Sigmoid colon (tissue), 4 donors: ENCODE results near the gene SLBP.
"Not testable (repeated sequence)": the region's sequence is repeated elsewhere in the genome, so short reads cannot be mapped to it uniquely, and the experiment has no call there.

Source experiments
- EP300 ChIP-seq, 4 donors: sonication (generic); formaldehyde crosslinking; IDR thresholded peaks; one replicate each; pipeline ENCODE4 v1.6.1; 2017; ENCODE audit warnings: antibody characterized with exemption in 4 of 4
- POLR2A ChIP-seq, 2 donors: fragments of 450-650 bp; IDR thresholded peaks; one replicate each; pipeline ENCODE4 v1.6.1; 2016; ENCODE audit warnings: antibody characterized with exemption in 2 of 2, mild to moderate bottlenecking in 2 of 2, moderate library complexity in 2 of 2
- POLR2AphosphoS5 ChIP-seq, 4 donors: sonication (generic); formaldehyde crosslinking; IDR thresholded peaks; one replicate each; pipeline ENCODE4 v1.6.1; 2017; ENCODE audit warnings: antibody characterized with exemption in 4 of 4
- TF ChIP-seq, protein P1 (sequence below), 4 experiments: fragments of 450-650 bp in 3 of 4; fragments of 200-600 bp in 1 of 4; IDR thresholded peaks; one replicate each; pipeline ENCODE4 v1.5.1; 2016 to 2019; ENCODE audit warnings: antibody characterized with exemption in 4 of 4, mild to moderate bottlenecking in 3 of 4, moderate library complexity in 2 of 4

DNA sequence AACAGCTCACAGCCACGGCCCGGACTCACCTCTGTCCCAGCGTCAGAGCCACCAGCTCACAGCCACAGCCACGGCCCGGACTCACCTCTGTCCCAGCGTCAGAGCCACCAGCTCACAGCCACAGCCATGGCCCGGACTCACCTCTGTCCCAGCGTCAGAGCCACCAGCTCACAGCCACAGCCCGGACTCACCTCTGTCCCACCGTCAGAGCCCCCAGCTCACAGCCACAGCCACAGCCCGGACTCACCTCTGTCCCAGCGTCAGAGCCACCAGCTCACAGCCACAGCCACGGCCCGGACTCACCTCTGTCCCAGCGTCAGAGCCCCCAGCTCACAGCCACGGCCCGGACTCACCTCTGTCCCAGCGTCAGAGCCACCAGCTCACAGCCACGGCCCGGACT, 41.1 kb downstream of the SLBP start:
- TF ChIP-seq, protein P1, sequence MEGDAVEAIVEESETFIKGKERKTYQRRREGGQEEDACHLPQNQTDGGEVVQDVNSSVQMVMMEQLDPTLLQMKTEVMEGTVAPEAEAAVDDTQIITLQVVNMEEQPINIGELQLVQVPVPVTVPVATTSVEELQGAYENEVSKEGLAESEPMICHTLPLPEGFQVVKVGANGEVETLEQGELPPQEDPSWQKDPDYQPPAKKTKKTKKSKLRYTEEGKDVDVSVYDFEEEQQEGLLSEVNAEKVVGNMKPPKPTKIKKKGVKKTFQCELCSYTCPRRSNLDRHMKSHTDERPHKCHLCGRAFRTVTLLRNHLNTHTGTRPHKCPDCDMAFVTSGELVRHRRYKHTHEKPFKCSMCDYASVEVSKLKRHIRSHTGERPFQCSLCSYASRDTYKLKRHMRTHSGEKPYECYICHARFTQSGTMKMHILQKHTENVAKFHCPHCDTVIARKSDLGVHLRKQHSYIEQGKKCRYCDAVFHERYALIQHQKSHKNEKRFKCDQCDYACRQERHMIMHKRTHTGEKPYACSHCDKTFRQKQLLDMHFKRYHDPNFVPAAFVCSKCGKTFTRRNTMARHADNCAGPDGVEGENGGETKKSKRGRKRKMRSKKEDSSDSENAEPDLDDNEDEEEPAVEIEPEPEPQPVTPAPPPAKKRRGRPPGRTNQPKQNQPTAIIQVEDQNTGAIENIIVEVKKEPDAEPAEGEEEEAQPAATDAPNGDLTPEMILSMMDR (IDR thresholded peaks at IDR 0.05): not testable (repeated sequence)
- not testable (repeated sequence) for TF ChIP-seq POLR2A, POLR2AphosphoS5, EP300 (IDR thresholded peaks at IDR 0.05)
